Dermis blood vessel endothelial cell (primary cell): ENCODE results near the gene SST. TPM values are rescaled to one million over a fixed set of nuclear protein-coding genes. Genes with fewer than 3 reads are reported as not detected.

Experiments
- DNase-seq: peaks from one replicate; pipeline ENCODE4 v3.0.0; 2010
- total RNA-seq: library from RNA; depleted of rRNA; stranded (reverse); fragments of >200 nt; gene quantifications from 2 replicates; pipeline ENCODE4 v1.2.3, GENCODE V29; 2014

The SST gene
- total RNA-seq, 1 donor from 2014 or later = not detected

DNA sequence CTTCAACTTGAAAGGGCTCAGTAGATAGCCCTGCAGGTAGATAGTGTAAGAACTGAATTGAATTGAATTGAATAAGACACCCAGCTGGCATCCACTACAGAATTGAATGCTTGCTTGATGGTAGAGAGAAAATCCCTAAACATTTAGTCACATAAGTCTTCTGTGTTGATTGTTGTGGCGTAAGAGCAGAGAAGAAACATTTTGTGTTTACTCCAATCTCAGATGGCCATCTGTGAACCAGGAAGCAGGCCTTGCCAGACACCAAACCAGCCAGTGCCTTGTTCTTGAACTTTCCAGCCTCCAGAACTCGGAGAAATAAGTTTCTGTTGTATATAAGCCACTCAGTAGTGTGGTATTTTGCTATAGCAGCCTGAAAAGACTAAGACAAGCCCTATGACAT is 43.6 kb downstream of the SST start:
- DNase-seq = no peak

DNA sequence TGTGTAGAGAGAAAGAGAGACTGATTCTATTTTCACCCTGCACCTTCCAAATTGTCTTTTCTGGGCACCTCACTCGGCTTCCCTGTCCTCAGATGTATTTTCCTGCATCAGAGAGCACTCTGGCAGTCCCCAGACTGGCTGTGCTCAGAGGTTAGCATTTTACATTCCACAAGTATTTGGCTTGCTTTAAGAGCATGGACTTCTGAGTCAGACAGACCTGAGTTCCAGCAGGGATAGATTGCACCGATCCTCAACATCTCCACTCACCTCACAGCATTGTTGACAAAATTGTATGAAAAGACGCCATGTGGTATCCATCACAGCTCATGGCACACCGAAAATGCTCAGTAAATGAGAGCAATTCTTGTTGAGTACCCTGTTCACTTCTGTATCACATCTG is 45.6 kb downstream of the SST start:
- no peak for DNase-seq

DNA sequence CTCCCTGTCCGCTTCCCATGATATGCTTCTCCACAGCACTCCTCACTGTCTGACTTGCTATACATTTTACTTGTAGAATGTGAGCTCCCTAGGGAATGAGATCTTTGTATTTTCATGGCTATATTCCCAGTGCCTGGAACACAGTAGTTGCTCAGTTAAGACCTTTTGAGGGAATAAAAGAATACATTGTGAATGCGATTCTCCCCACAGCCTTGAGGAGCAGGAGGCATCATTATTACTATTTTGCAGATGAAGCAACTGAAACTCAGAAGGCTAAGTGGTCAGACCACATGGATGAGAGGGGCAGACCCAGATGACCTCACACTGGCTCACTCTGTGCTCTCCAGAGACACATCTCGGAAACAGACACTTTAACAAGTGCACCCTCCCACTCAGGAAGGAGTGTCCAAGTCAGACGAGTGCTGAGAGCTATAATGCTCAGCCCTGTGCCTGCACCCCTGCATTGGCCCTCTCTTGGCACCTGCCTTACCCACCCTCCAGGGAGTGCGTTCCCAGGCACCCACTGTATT is 46.8 kb downstream of the SST start:
- DNase-seq = no peak

DNA sequence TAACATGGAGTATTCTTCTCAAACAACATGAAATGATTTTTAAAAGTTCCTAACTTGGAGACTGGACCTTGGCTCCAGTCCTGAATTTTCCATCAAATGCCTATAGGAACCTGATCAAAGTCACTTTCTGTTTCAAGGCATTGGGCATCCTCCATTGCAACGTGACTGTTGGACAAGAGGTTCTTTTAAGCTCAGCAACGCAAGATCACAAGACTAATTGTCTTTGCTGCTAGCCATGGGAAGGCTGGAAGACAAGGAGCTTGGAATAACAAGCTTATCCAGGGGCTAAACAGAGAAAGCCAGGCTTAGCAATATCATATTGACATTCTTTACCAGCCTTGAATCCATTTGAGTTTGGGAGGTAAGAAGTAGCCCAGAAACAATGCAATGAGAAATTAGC is 48.3 kb downstream of the SST start:
- DNase-seq = no peak

DNA sequence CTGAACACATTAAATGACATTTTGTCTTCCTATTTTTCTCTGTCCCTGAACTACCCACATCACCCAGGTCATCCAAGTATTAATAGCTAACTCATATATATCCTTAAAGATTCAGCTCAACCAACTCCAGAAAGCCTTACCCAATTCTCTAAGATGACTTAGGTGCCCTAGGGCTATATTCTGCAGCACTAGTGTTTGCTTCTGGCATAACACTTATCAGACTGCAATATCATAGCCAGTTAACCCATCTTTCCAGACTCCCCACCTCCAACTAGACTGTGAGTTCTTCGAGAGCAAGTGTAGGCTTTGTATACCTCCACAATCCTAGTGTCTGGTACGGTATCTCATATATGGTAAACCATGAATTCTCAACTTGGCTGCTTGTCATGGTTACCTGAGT is 50.7 kb downstream of the SST start:
- DNase-seq = no peak

Other genes with a start within 250 kb of the SST start
- not detected in 2 replicates for gene RTP2, start 32.2 kb upstream of the SST start, total RNA-seq
- gene BCL6, start 75.1 kb upstream of the SST start, total RNA-seq = 1.7 and 2.2 TPM in 2 replicates